ENCODE results near the gene HECA. TPM values are rescaled to one million over a fixed set of nuclear protein-coding genes. Genes with fewer than 3 reads are reported as not detected.
"Not testable (repeated sequence)": the region's sequence is repeated elsewhere in the genome, so short reads cannot be mapped to it uniquely, and the experiment has no call there.

Gene HECA
- total and polyA plus RNA-seq, 2 experiments from 2014 or later = 2.9 to 22.5 TPM

- in situ Hi-C loops (cut with MboI) = no loop called here
- no peak overlapping the region for H3K27ac ChIP-seq
- DNase-seq = no peak
- no peaks in the 10 kb centered on the region for H3K27me3 ChIP-seq (replicated peaks; ENCODE audit: insufficient read depth)
- 0 out of 2 replicates have a peak, but pooled peaks cover 7% of the 10 kb centered on the region for H4K20me1 ChIP-seq (ENCODE audit: insufficient read depth)
- no peaks in the 10 kb centered on the region for H3K9me3 ChIP-seq (ENCODE audit: low read depth)
- H3K36me3 ChIP-seq (ENCODE audit: low read depth) = no peaks in the 10 kb centered on the region
- H3K79me2 ChIP-seq (ENCODE audit: insufficient read depth) = peaks cover 73% of the 10 kb centered on the region
- TF ChIP-seq EZH2 (IDR thresholded peaks at IDR 0.05; ENCODE audit: insufficient read depth, poor library complexity, severe bottlenecking) (no peak), EZH2phosphoT487 (IDR thresholded peaks at IDR 0.05; ENCODE audit: insufficient read depth, low read depth) (no peak)
- no peaks in the 10 kb centered on the region for H3K9me2 ChIP-seq (ENCODE audit: insufficient read depth)
- no peak overlapping the region for H3K4me3 ChIP-seq
- 93% methylated on average over 5 of the region's 5 CpGs for whole genome bisulfite sequencing, 2 experiments (ENCODE audit: low coverage in 1 of 2, low lambda C conversion rate in 2 of 2, missing lambda C conversion rate in 2 of 2)
- H3K9ac ChIP-seq = no peak overlapping the region
- peaks cover 26% of the 10 kb centered on the region for H3K4me1 ChIP-seq (ENCODE audit: insufficient read depth)
- H3F3A ChIP-seq (ENCODE audit: insufficient read depth) = 0 out of 2 replicates have a peak, but pooled peaks cover 5% of the 10 kb centered on the region
- no peak overlapping the region for H2AFZ ChIP-seq
- H3K4me2 ChIP-seq (ENCODE audit: unreplicated experiment) = no peak overlapping the region
Measured at GRCh38 chr6:139156102-139156501, 21.2 kb downstream of the HECA start.

GRCh38 chr6:139156551-139156950, 21.7 kb downstream of the HECA start:
- no peaks in the 10 kb centered on the region for H3K9me3 ChIP-seq (ENCODE audit: low read depth)
- H3K9me2 ChIP-seq (ENCODE audit: insufficient read depth) = no peaks in the 10 kb centered on the region
- peaks cover 73% of the 10 kb centered on the region for H3K79me2 ChIP-seq (ENCODE audit: insufficient read depth)
- peaks cover 31% of the 10 kb centered on the region for H3K4me1 ChIP-seq (ENCODE audit: insufficient read depth)
- H3K27ac ChIP-seq = no peak overlapping the region
- peak; percentile 12 for DNase-seq
- H3K4me2 ChIP-seq (ENCODE audit: unreplicated experiment) = no peak overlapping the region
- H3F3A ChIP-seq (ENCODE audit: insufficient read depth) = peaks cover 5% of the 10 kb centered on the region; the same call in 1 of the 2 replicates
- no peak overlapping the region for H3K4me3 ChIP-seq
- no peak overlapping the region for H2AFZ ChIP-seq
- TF ChIP-seq EZH2 (IDR thresholded peaks at IDR 0.05; ENCODE audit: insufficient read depth, poor library complexity, severe bottlenecking) (no peak), EZH2phosphoT487 (IDR thresholded peaks at IDR 0.05; ENCODE audit: insufficient read depth, low read depth) (no peak)
- no peak overlapping the region for H3K9ac ChIP-seq
- H4K20me1 ChIP-seq (ENCODE audit: insufficient read depth) = 0 out of 2 replicates have a peak, but pooled peaks cover 7% of the 10 kb centered on the region
- in situ Hi-C loops (cut with MboI) = no loop called here
- H3K36me3 ChIP-seq (ENCODE audit: low read depth) = no peaks in the 10 kb centered on the region
- H3K27me3 ChIP-seq (replicated peaks; ENCODE audit: insufficient read depth) = no peaks in the 10 kb centered on the region
- WGBS, 2 experiments (ENCODE audit: low coverage in 1 of 2, low lambda C conversion rate in 2 of 2, missing lambda C conversion rate in 2 of 2) = 71% methylated on average over 4 of the region's 4 CpGs

- H4K20me1 ChIP-seq (ENCODE audit: insufficient read depth); H3K9me3 ChIP-seq (ENCODE audit: low read depth); H2AFZ ChIP-seq; H3K27me3 ChIP-seq (replicated peaks; ENCODE audit: insufficient read depth); in situ Hi-C loops (cut with MboI); H3K9me2 ChIP-seq (ENCODE audit: insufficient read depth); H3K4me3 ChIP-seq; H3K4me2 ChIP-seq (ENCODE audit: unreplicated experiment); H3K27ac ChIP-seq; DNase-seq; H3K9ac ChIP-seq; H3F3A ChIP-seq (ENCODE audit: insufficient read depth); H3K36me3 ChIP-seq (ENCODE audit: low read depth): not testable (repeated sequence)
- 92 to 97% methylated on average over 4 to 5 of the region's 5 CpGs for WGBS, 2 experiments (ENCODE audit: low coverage in 1 of 2, low lambda C conversion rate in 2 of 2, missing lambda C conversion rate in 2 of 2)
- Histone ChIP-seq H3K79me2 (ENCODE audit: insufficient read depth) (peaks cover 73% of the 10 kb centered on the region), H3K4me1 (ENCODE audit: insufficient read depth) (peaks cover 34% of the 10 kb centered on the region)
Measured at GRCh38 chr6:139157086-139157485, 22.2 kb downstream of the HECA start.

- no peak overlapping the region for H3K27ac ChIP-seq
- peaks cover 7% of the 10 kb centered on the region; the same call in 1 of the 2 replicates for H4K20me1 ChIP-seq (ENCODE audit: insufficient read depth)
- no peak overlapping the region for H3K9ac ChIP-seq
- TF ChIP-seq EZH2 (IDR thresholded peaks at IDR 0.05; ENCODE audit: insufficient read depth, poor library complexity, severe bottlenecking) (no peak), EZH2phosphoT487 (IDR thresholded peaks at IDR 0.05; ENCODE audit: insufficient read depth, low read depth) (no peak)
- H3K27me3 ChIP-seq (replicated peaks; ENCODE audit: insufficient read depth) = no peaks in the 10 kb centered on the region
- H3K9me2 ChIP-seq (ENCODE audit: insufficient read depth) = no peaks in the 10 kb centered on the region
- H3K9me3 ChIP-seq (ENCODE audit: low read depth) = no peaks in the 10 kb centered on the region
- no peak overlapping the region for H3K4me2 ChIP-seq (ENCODE audit: unreplicated experiment)
- H3K79me2 ChIP-seq (ENCODE audit: insufficient read depth) = peaks cover 73% of the 10 kb centered on the region
- no peak overlapping the region for H2AFZ ChIP-seq
- no peak overlapping the region for H3K4me3 ChIP-seq
- H3F3A ChIP-seq (ENCODE audit: insufficient read depth) = peaks cover 4% of the 10 kb centered on the region; the same call in 1 of the 2 replicates
- in situ Hi-C loops (cut with MboI) = no loop called here
- no peaks in the 10 kb centered on the region for H3K36me3 ChIP-seq (ENCODE audit: low read depth)
- DNase-seq = peak; percentile 62
- 89 to 90% methylated on average over 4 of the region's 4 CpGs for WGBS, 2 experiments (ENCODE audit: low coverage in 1 of 2, low lambda C conversion rate in 2 of 2, missing lambda C conversion rate in 2 of 2)
- peaks cover 20% of the 10 kb centered on the region for H3K4me1 ChIP-seq (ENCODE audit: insufficient read depth)
Measured at GRCh38 chr6:139159016-139159415, 24.1 kb downstream of the HECA start.

GRCh38 chr6:139161169-139161568, 26.3 kb downstream of the HECA start:
- 28 to 37% methylated on average over 1 of the region's 1 CpG for WGBS, 2 experiments (ENCODE audit: low coverage in 1 of 2, low lambda C conversion rate in 2 of 2, missing lambda C conversion rate in 2 of 2)
- Histone ChIP-seq H3K4me2 (ENCODE audit: unreplicated experiment) (no peak overlapping the region), H3F3A (ENCODE audit: insufficient read depth) (no peaks in the 10 kb centered on the region; the same call in 1 of the 2 replicates), H3K27me3 (replicated peaks; ENCODE audit: insufficient read depth) (no peaks in the 10 kb centered on the region), H3K9me3 (ENCODE audit: low read depth) (no peaks in the 10 kb centered on the region), H3K4me3 (no peak overlapping the region), H3K36me3 (ENCODE audit: low read depth) (no peaks in the 10 kb centered on the region), H3K4me1 (ENCODE audit: insufficient read depth) (peaks cover 13% of the 10 kb centered on the region), H3K9ac (no peak overlapping the region), H3K27ac (no peak overlapping the region), H4K20me1 (ENCODE audit: insufficient read depth) (peaks cover 6% of the 10 kb centered on the region; the same call in 1 of the 2 replicates), H3K79me2 (ENCODE audit: insufficient read depth) (peaks cover 73% of the 10 kb centered on the region), H3K9me2 (ENCODE audit: insufficient read depth) (no peaks in the 10 kb centered on the region), H2AFZ (no peak overlapping the region)
- peak; percentile 62 for DNase-seq
- in situ Hi-C loops (cut with MboI) = no loop called here
- TF ChIP-seq EZH2 (IDR thresholded peaks at IDR 0.05; ENCODE audit: insufficient read depth, poor library complexity, severe bottlenecking) (no peak), EZH2phosphoT487 (IDR thresholded peaks at IDR 0.05; ENCODE audit: insufficient read depth, low read depth) (no peak)
